NCI-H2081 (cell line): Measurements from ENCODE around the gene TAL1.
"Not testable (repeated sequence)": the region's sequence is repeated elsewhere in the genome, so short reads cannot be mapped to it uniquely, and the experiment has no call there.

Experiments used
- DNase-seq, 2 experiments: peaks; one replicate each; lab custom pipeline; 2025; lab: John Stamatoyannopoulos, UW

TAL1 gene

GRCh38 chr1:47232187-47232874 is at the start of gene TAL1:
Gene TAL1 (minus strand): TSS chr1:47232225. CDS start chr1:47225888, 6,337 bp downstream.
- no peak for DNase-seq

GRCh38 chr1:47280142-47280541 is 48.1 kb upstream of the TAL1 start:
- no peak for DNase-seq

- DNase-seq: no peak
Measured at GRCh38 chr1:47276850-47277249, 44.8 kb upstream of the TAL1 start.

- not testable (repeated sequence) for DNase-seq
Measured at GRCh38 chr1:47275811-47276210, 43.8 kb upstream of the TAL1 start.

- not testable (repeated sequence) for DNase-seq
Measured at GRCh38 chr1:47265529-47265928, 33.5 kb upstream of the TAL1 start.

- DNase-seq: peak in 1 of 2 experiments; percentile 23
Measured at GRCh38 chr1:47262787-47263413, 30.9 kb upstream of the TAL1 start.

GRCh38 chr1:47257224-47257623 is 25.2 kb upstream of the TAL1 start:
- DNase-seq: no peak

GRCh38 chr1:47252795-47253194 is 20.8 kb upstream of the TAL1 start:
- no peak for DNase-seq

GRCh38 chr1:47252369-47252768 is 20.3 kb upstream of the TAL1 start:
- no peak for DNase-seq

- DNase-seq: no peak
Measured at GRCh38 chr1:47249755-47250154, 17.7 kb upstream of the TAL1 start.

GRCh38 chr1:47244339-47244862 is 12.4 kb upstream of the TAL1 start:
- no peak for DNase-seq

GRCh38 chr1:47243910-47244309 is 11.9 kb upstream of the TAL1 start:
- no peak for DNase-seq

GRCh38 chr1:47241114-47242113 is 9.4 kb upstream of the TAL1 start:
- no peak for DNase-seq

- no peak for DNase-seq
Measured at GRCh38 chr1:47238935-47239592, 7.0 kb upstream of the TAL1 start.

- DNase-seq: no peak
Measured at GRCh38 chr1:47235806-47236205, 3.8 kb upstream of the TAL1 start.

GRCh38 chr1:47235241-47235681 is 3.2 kb upstream of the TAL1 start:
- no peak for DNase-seq

GRCh38 chr1:47233186-47233585 is 1.2 kb upstream of the TAL1 start:
- DNase-seq: no peak

GRCh38 chr1:47231301-47232186 is 481 bp downstream of the TAL1 start:
- DNase-seq: no peak

- no peak for DNase-seq
Measured at GRCh38 chr1:47230692-47231300, 1.2 kb downstream of the TAL1 start.
